ENCODE results near the gene MTA3. TPM values are rescaled to one million over a fixed set of nuclear protein-coding genes. Genes with fewer than 3 reads are reported as not detected.

MTA3 gene
- polyA plus RNA-seq, 1 donor from 2014 or later = 11.2 TPM

DNA sequence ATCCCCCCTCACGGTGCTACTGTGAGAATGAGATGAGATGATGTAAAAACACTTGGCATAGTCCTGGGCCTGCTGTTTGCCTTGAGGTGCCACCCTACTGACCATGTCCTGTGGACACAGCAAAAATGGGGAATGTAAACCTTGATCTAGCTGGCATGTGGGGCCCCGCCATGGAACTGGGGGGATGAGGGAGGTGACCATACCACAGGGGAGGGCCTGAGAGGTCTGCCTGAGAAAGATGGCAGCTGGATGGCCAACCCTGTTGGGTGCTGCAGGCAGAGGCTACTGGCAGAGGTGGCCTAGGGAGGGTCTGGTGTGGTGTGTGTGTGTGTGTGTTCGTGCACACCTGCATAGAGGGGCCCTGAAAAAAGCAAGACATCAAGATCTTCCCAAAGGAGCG lies 223.2 kb downstream of the MTA3 start:
- H3K9ac ChIP-seq (ENCODE audit: low read length) = no peak overlapping the region
- TF ChIP-seq REST (IDR thresholded peaks at IDR 0.05; ENCODE audit: borderline replicate concordance) (no peak), TAF1 (IDR thresholded peaks at IDR 0.05; ENCODE audit: low read depth) (no peak), EP300 (conservative IDR thresholded peaks at IDR 0.05; ENCODE audit: poor library complexity, severe bottlenecking) (no peak), SMC3 (conservative IDR thresholded peaks at IDR 0.05; ENCODE audit: poor library complexity) (no peak), EZH2 (IDR thresholded peaks at IDR 0.05; ENCODE audit: borderline replicate concordance, insufficient read depth, low read length, poor library complexity, severe bottlenecking) (no peak), POLR2AphosphoS5 (IDR thresholded peaks at IDR 0.05) (no peak), MXI1 (conservative IDR thresholded peaks at IDR 0.05; ENCODE audit: poor library complexity, severe bottlenecking) (no peak), RAD21 (conservative IDR thresholded peaks at IDR 0.05) (no peak)
- TF ChIP-seq, protein P1, sequence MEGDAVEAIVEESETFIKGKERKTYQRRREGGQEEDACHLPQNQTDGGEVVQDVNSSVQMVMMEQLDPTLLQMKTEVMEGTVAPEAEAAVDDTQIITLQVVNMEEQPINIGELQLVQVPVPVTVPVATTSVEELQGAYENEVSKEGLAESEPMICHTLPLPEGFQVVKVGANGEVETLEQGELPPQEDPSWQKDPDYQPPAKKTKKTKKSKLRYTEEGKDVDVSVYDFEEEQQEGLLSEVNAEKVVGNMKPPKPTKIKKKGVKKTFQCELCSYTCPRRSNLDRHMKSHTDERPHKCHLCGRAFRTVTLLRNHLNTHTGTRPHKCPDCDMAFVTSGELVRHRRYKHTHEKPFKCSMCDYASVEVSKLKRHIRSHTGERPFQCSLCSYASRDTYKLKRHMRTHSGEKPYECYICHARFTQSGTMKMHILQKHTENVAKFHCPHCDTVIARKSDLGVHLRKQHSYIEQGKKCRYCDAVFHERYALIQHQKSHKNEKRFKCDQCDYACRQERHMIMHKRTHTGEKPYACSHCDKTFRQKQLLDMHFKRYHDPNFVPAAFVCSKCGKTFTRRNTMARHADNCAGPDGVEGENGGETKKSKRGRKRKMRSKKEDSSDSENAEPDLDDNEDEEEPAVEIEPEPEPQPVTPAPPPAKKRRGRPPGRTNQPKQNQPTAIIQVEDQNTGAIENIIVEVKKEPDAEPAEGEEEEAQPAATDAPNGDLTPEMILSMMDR (IDR thresholded peaks at IDR 0.05; ENCODE audit: poor library complexity, severe bottlenecking) = no peak
- no peaks in the 10 kb centered on the region for H3K9me2 ChIP-seq (ENCODE audit: insufficient read depth, low read length)
- no peaks in the 10 kb centered on the region for H3K36me3 ChIP-seq (ENCODE audit: insufficient read depth, low read length)
- H3K4me2 ChIP-seq (ENCODE audit: low read length) = no peak overlapping the region
- H3F3A ChIP-seq (ENCODE audit: insufficient read depth, low read length, poor library complexity, severe bottlenecking) = no peaks in the 10 kb centered on the region
- no peak overlapping the region for H2AFZ ChIP-seq (ENCODE audit: low read depth, low read length)
- no peaks in the 10 kb centered on the region for H3K9me3 ChIP-seq (ENCODE audit: low read length)
- H3K27me3 ChIP-seq (ENCODE audit: insufficient read depth, low read depth, low read length) = peaks cover 32% of the 10 kb centered on the region
- H4K20me1 ChIP-seq (ENCODE audit: insufficient read depth) = no peaks in the 10 kb centered on the region
- H3K79me2 ChIP-seq (replicated peaks; ENCODE audit: insufficient read depth, low read length) = no peaks in the 10 kb centered on the region
- H3K4me3 ChIP-seq (ENCODE audit: low read length) = no peak overlapping the region
- no peak overlapping the region for H3K27ac ChIP-seq (ENCODE audit: low read length)

DNA sequence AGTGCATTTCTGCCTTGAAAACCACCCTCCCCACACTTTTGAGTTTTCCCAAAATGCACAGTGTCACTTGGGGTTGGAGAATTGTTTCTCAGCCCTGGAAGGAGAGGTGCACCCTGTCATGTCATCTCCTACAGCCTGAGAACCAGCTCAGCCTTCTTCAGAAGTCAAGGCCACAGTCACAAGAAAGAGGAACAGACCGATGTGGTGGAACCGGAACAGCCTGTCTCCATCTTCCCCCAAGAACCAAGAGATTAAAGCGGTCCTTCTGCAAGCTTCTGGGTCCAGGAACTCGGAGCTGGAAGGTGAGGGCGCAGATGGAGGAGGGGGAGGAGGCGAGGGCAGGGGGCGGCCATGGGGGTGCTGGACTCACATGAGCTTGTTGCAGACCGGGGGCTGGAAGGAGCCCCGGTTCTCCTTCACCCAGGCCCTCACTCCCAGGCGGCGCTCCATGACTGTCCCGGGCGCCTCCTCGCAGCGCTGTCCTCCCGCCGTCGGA lies 223.7 kb downstream of the MTA3 start:
- no peak overlapping the region for H3K9ac ChIP-seq (ENCODE audit: low read length)
- H3K27ac ChIP-seq (ENCODE audit: low read length) = no peak overlapping the region
- H3K27me3 ChIP-seq (ENCODE audit: insufficient read depth, low read depth, low read length) = peaks cover 32% of the 10 kb centered on the region
- no peaks in the 10 kb centered on the region for H4K20me1 ChIP-seq (ENCODE audit: insufficient read depth)
- no peaks in the 10 kb centered on the region for H3K9me3 ChIP-seq (ENCODE audit: low read length)
- H3K4me2 ChIP-seq (ENCODE audit: low read length) = no peak overlapping the region
- no peak overlapping the region for H2AFZ ChIP-seq (ENCODE audit: low read depth, low read length)
- H3K36me3 ChIP-seq (ENCODE audit: insufficient read depth, low read length) = no peaks in the 10 kb centered on the region
- no peak for TF ChIP-seq POLR2AphosphoS5 (IDR thresholded peaks at IDR 0.05)
- no peak for TF ChIP-seq RAD21 (conservative IDR thresholded peaks at IDR 0.05)
- TF ChIP-seq REST (IDR thresholded peaks at IDR 0.05; ENCODE audit: borderline replicate concordance) = no peak
- H3K79me2 ChIP-seq (replicated peaks; ENCODE audit: insufficient read depth, low read length) = no peaks in the 10 kb centered on the region
- H3F3A ChIP-seq (ENCODE audit: insufficient read depth, low read length, poor library complexity, severe bottlenecking) = no peaks in the 10 kb centered on the region
- H3K9me2 ChIP-seq (ENCODE audit: insufficient read depth, low read length) = no peaks in the 10 kb centered on the region
- peak overlapping the region; percentile 23 for H3K4me3 ChIP-seq (ENCODE audit: low read length)

Data from neural cell (in vitro differentiated cells).